Caco-2 (cell line): ENCODE data around the gene ZNF319. TPM values are rescaled to one million over a fixed set of nuclear protein-coding genes. Genes with fewer than 3 reads are reported as not detected.

ENCODE experiments used
- BruUV-seq: library from RNA; stranded (reverse); fragments of 400-500 nt; replicated peaks from 2 replicates; lab custom pipeline; 2021; lab: Mats Ljungman, UMichigan
- CTCF ChIA-PET: fragments of 300-600 bp; sonication (Branson Sonifier 250); formaldehyde crosslinking; loops from one replicate; lab custom pipeline; 2022; ENCODE audit warnings: antibody characterized with exemption; lab: Charles Lee
- POLR2A ChIA-PET: fragments of 300-600 bp; sonication (Branson Sonifier 250); formaldehyde crosslinking; loops from one replicate; lab custom pipeline; 2022; ENCODE audit warnings: antibody characterized with exemption; lab: Charles Lee
- DNase-seq, 2 experiments: peaks; one replicate each; pipeline versions ENCODE4 v3.0.0 to v3.0.0-alpha.2; 2020 to 2022
- H3K27me3 ChIP-seq: replicated peaks from 2 replicates; pipeline ENCODE4 v1.6.0; 2011; ENCODE audit warnings: low read length; ENCODE audit not compliant: control insufficient read depth, insufficient read depth
- H3K36me3 ChIP-seq: 2 replicates; pipeline ENCODE4 v1.5.1; 2011; ENCODE audit warnings: low read length; ENCODE audit not compliant: control insufficient read depth, insufficient read depth
- H3K4me1 ChIP-seq: fragments of 250-450 bp; sonication (Bioruptor Pico); 2 replicates; pipeline ENCODE4 v1.5.1; 2020; ENCODE audit warnings: mild to moderate bottlenecking
- H3K4me3 ChIP-seq: 2 replicates; pipeline ENCODE4 v1.5.1; 2011; ENCODE audit warnings: low read depth, mild to moderate bottlenecking, control low read depth, low read length
- H3K9me3 ChIP-seq: fragments of 250-450 bp; sonication (Bioruptor Pico); 2 replicates; pipeline ENCODE4 v1.5.1; 2020; ENCODE audit warnings: mild to moderate bottlenecking, moderate library complexity
- H3K27ac Mint-ChIP-seq: one replicate; pipeline ENCODE4 v1.8.0; 2022; ENCODE audit warnings: mixed read lengths; ENCODE audit not compliant: unreplicated experiment
- H3K27me3 Mint-ChIP-seq: one replicate; pipeline ENCODE4 v1.8.0; 2022; ENCODE audit warnings: mixed read lengths; ENCODE audit not compliant: insufficient read depth, unreplicated experiment
- H3K36me3 Mint-ChIP-seq: one replicate; pipeline ENCODE4 v1.8.0; 2022; ENCODE audit warnings: mild to moderate bottlenecking, mixed read lengths; ENCODE audit not compliant: insufficient read depth, unreplicated experiment
- H3K4me1 Mint-ChIP-seq: one replicate; pipeline ENCODE4 v1.8.0; 2022; ENCODE audit warnings: low read depth, mixed read lengths; ENCODE audit not compliant: unreplicated experiment
- H3K4me3 Mint-ChIP-seq: one replicate; pipeline ENCODE4 v1.8.0; 2022; ENCODE audit warnings: mild to moderate bottlenecking, moderate library complexity, mixed read lengths; ENCODE audit not compliant: unreplicated experiment
- H3K9me3 Mint-ChIP-seq: one replicate; pipeline ENCODE4 v1.8.0; 2022; ENCODE audit warnings: mixed read lengths; ENCODE audit not compliant: unreplicated experiment
- CTCF ChIP-seq, 2 experiments: fragments of 200-600 bp in 1 of 2; IDR thresholded peaks; 1 replicate in 1 of 2; 2 replicates in 1 of 2; pipeline versions ENCODE4 v1.5.1 to v1.8.0; 2011 to 2022; ENCODE audit warnings: antibody characterized with exemption in 1 of 2, control low read depth in 1 of 2, inconsistent platforms in 1 of 2, low read depth in 1 of 2, low read length in 1 of 2, mild to moderate bottlenecking in 1 of 2, moderate library complexity in 1 of 2; ENCODE audit not compliant: insufficient read depth in 1 of 2, severe bottlenecking in 1 of 2, unreplicated experiment in 1 of 2
- intact Hi-C: fragments of 100-400 bp; cut with micrococcal nuclease; formaldehyde crosslinking; loops from one replicate; pipeline ENCODE4 v1.10.0; 2022; ENCODE audit not compliant: unreplicated experiment
- total RNA-seq: library from RNA; stranded (reverse); gene quantifications from 2 replicates; pipeline ENCODE4 v1.2.3, GENCODE V29; 2022

Gene ZNF319
- total RNA-seq, 1 experiment from 2014 or later: 16.3 TPM

GRCh38 chr16:58037365-58038057 is 37.0 kb upstream of the ZNF319 start:
- Histone ChIP-seq H3K4me3 (no peak overlapping the region), H3K27me3 (no peaks in the 10 kb centered on the region), H3K9me3 (no peaks in the 10 kb centered on the region), H3K4me1 (peaks cover 3% of the 10 kb centered on the region), H3K36me3 (peaks cover 2% of the 10 kb centered on the region; the same call in 1 of the 2 replicates)
- no peak overlapping the region for H3K4me3 Mint-ChIP-seq
- CTCF ChIA-PET: no interaction called here
- no peak for TF ChIP-seq CTCF (IDR thresholded peaks at IDR 0.05; ENCODE audit: insufficient read depth in 1 of 2, low read depth in 1 of 2, low read length in 1 of 2, severe bottlenecking in 1 of 2, unreplicated experiment in 1 of 2)
- POLR2A ChIA-PET: no interaction called here
- no peak for DNase-seq
- H3K9me3 Mint-ChIP-seq: no peaks in the 10 kb centered on the region
- no TSS peak for BruUV-seq
- H3K27ac Mint-ChIP-seq: no peak overlapping the region
- H3K36me3 Mint-ChIP-seq: peaks cover 6% of the 10 kb centered on the region
- no peaks in the 10 kb centered on the region for H3K4me1 Mint-ChIP-seq
- H3K27me3 Mint-ChIP-seq: no peaks in the 10 kb centered on the region
- intact Hi-C loops: no loop called here

GRCh38 chr16:58036943-58037342 is 36.5 kb upstream of the ZNF319 start:
- POLR2A ChIA-PET: no interaction called here
- Mint-ChIP-seq H3K4me1 (no peaks in the 10 kb centered on the region), H3K27me3 (no peaks in the 10 kb centered on the region), H3K4me3 (no peak overlapping the region), H3K36me3 (peaks cover 6% of the 10 kb centered on the region), H3K9me3 (no peaks in the 10 kb centered on the region), H3K27ac (no peak overlapping the region)
- no peaks in the 10 kb centered on the region for H3K27me3 ChIP-seq
- CTCF ChIA-PET: no interaction called here
- intact Hi-C loops: no loop called here
- no peak overlapping the region for H3K4me3 ChIP-seq
- H3K4me1 ChIP-seq: peaks cover 5% of the 10 kb centered on the region
- H3K36me3 ChIP-seq: peaks cover 2% of the 10 kb centered on the region; the same call in 1 of the 2 replicates
- no peaks in the 10 kb centered on the region for H3K9me3 ChIP-seq
- BruUV-seq: no TSS peak
- DNase-seq: no peak
- no peak for TF ChIP-seq CTCF (IDR thresholded peaks at IDR 0.05; ENCODE audit: insufficient read depth in 1 of 2, low read depth in 1 of 2, low read length in 1 of 2, severe bottlenecking in 1 of 2, unreplicated experiment in 1 of 2)

GRCh38 chr16:58035356-58036170 is 35.1 kb upstream of the ZNF319 start:
- Histone ChIP-seq H3K27me3 (no peaks in the 10 kb centered on the region), H3K4me3 (no peak overlapping the region), H3K36me3 (peaks cover 1% of the 10 kb centered on the region; the same call in 1 of the 2 replicates), H3K9me3 (no peaks in the 10 kb centered on the region), H3K4me1 (peaks cover 5% of the 10 kb centered on the region)
- Mint-ChIP-seq H3K27me3 (no peaks in the 10 kb centered on the region), H3K27ac (no peak overlapping the region), H3K36me3 (peaks cover 6% of the 10 kb centered on the region), H3K9me3 (no peaks in the 10 kb centered on the region), H3K4me1 (no peaks in the 10 kb centered on the region), H3K4me3 (no peak overlapping the region)
- ChIA-PET CTCF (no interaction called here), POLR2A (no interaction called here)
- DNase-seq: no peak
- intact Hi-C loops: no loop called here
- no TSS peak for BruUV-seq
- no peak for TF ChIP-seq CTCF (IDR thresholded peaks at IDR 0.05; ENCODE audit: insufficient read depth in 1 of 2, low read depth in 1 of 2, low read length in 1 of 2, severe bottlenecking in 1 of 2, unreplicated experiment in 1 of 2)
